NCI-H524 (cell line): ENCODE data around the gene RAB3C.

Source experiments
- DNase-seq, 2 experiments: peaks; one replicate each; lab custom pipeline; 2025; lab: John Stamatoyannopoulos, UW

Gene RAB3C

GRCh38 chr5:58774937-58775336, 192.1 kb downstream of the RAB3C start:
- no peak for DNase-seq

DNA sequence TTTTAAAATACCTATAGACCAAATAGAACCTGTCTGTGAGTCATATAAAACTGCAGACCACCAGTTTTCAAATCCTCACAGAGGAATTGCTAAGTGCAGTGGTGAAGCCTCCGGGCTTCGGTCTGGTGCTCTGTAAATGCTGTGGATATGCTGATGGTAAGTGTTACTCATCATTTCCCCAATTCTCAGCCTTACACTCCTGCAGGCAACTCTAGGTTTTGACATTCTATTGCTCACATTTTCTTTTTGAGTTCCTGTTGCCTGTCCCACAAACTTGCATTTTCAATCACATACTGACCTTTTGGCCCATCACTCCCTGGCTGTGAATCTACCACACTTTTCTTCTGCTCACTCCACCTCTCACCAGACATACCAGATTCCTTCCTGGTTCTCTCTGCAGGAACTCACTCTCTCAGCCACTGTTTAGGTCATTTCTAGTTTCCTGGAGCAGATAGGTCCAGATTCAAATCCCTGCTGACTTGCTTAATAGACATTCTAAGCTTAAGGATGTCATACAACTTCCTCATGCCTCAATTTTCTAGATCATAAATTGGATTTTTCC, 192.9 kb downstream of the RAB3C start:
- no peak for DNase-seq

DNA sequence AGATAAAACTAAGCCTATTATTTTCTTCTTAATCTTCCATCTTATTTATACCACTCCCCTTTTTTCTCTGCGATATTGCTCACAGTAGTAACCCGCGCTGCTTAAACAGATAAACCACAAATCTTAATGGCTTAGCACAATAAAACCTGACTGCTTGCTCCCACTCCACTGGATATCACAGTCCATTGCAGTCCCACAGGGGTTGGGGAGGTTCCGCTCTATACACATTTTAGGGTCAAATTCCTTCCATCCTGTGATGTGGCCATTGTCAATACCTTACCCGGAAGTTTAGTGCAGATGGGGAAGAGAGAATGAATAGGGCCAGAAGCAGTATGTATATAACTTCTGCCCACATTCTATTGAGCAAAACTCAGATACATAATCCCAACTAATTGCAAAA, 193.7 kb downstream of the RAB3C start:
- DNase-seq = no peak

GRCh38 chr5:58778888-58779287, 196.0 kb downstream of the RAB3C start:
- DNase-seq = no peak

DNA sequence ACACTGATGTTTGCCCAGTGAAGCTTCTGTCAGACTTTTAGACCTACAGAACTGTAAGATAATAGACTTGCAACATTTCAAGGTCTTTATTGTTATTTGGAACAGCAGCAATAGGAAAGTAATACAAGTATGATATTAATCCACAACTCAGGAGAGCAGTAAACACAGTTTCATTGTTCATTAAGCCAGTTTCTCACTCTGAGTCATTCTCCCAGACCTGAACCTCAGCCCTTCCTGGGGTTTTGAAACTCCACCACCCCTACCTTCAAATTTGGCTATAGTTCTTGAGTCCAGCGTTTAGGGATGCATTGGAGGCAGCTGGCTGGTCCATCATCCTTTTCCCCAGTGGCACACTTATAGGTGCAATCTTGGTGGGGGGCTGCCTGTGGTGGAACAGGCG, 203.2 kb downstream of the RAB3C start:
- no peak for DNase-seq

GRCh38 chr5:58786711-58787303, 203.9 kb downstream of the RAB3C start:
- no peak for DNase-seq

DNA sequence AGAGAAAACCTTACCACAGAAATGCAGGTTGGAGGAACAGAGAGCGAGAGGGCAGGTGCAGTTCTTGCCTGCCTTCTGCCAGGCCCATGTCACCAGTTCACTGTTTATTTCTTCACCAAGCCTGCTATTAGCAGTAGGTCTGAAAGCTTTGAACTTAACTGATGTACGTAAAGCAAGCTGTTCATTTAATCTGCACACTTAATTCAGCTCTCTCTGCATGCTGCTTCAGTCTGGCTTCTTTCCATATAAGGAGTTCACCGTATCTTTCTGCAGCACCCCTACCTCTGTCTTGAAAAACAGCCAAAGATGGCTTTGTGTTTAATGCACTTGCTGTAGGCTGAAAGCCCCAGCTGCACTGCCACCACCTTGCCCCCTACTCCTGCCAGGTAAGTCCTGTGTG, 205.1 kb downstream of the RAB3C start:
- peak; percentile 72 to 95 for DNase-seq

DNA sequence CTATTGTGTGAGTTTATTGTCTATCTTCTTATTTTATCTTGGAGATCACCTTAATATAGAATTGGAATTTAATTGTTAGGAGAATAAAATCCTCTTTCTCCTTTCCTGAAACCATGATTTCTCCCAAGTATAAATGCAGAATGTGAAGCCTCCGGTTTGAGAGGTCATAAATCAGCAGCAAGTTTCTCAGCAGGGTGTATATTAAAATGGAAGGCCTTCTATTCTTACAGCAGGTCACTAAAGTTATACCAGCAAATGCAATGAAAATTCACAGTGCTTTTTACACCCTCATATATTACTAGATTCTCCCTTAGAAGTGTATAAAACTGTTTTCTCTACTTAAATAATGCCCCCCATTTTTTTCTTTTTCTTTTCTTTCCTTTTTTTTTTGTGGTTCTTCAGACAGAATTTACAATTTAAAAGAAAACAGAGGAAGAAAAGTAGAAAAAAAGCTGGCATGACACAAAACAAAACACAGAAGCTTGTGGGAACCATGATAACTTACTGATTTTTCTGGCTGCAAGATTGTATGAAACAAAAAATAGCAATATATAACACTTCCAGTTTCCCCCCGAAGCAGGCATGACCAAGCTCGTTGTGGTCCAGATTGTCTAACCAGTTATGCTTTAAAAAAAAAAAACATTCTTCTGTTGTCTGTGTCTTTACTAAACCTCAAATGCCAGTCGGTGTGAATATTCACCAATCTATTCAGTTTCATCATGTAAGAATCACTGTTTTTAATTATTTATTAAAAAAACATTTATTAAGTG, 211.2 kb downstream of the RAB3C start:
- no peak for DNase-seq

GRCh38 chr5:58794875-58795274, 212.0 kb downstream of the RAB3C start:
- no peak for DNase-seq

DNA sequence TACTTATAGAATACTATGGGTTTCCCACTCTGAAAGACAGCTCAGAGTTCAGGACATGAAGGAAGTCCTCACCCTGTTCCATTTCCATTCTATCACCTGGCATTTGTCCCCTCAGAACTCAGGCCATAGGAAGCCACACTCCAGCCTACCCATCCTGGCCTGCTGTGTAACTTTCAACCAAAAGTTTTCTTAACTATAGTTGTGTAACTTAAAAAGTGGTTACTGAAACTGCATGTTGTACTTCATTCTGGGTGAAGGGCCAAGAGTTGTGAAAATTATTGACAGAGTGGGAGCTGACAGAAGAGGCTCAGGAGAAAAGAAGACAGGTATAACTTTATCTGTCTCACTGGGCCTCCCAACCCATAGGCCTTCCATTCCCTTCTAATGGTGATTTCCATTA, 212.5 kb downstream of the RAB3C start:
- DNase-seq = no peak

GRCh38 chr5:58797021-58797420, 214.1 kb downstream of the RAB3C start:
- DNase-seq = no peak

GRCh38 chr5:58800356-58800755, 217.5 kb downstream of the RAB3C start:
- no peak for DNase-seq

- no peak for DNase-seq
Observed at GRCh38 chr5:58800861-58801540, 218.1 kb downstream of the RAB3C start.

- DNase-seq = no peak
Observed at GRCh38 chr5:58803056-58803455, 220.2 kb downstream of the RAB3C start.

DNA sequence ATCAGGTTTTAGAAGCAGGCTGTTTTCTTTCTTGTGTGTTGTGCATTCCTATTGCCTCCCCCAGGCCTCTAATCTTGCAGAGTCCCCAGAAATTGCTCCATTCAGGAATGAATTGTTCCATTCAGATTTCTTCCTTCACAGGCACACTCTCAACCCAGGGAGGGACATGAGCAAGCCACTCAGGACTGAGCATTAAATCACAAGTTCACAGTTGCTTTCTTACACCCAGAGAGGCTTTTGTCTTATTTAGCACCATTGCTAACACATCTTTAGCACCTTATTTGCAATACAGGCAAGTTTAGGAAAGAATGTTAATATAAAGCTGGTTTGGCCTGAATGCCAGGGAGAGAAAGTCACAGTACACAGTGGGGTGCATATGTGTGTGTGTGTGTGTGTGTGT, 221.4 kb downstream of the RAB3C start:
- no peak for DNase-seq

- DNase-seq = peak in 1 of 2 experiments; percentile 6
Observed at GRCh38 chr5:58810086-58810485, 227.2 kb downstream of the RAB3C start.

DNA sequence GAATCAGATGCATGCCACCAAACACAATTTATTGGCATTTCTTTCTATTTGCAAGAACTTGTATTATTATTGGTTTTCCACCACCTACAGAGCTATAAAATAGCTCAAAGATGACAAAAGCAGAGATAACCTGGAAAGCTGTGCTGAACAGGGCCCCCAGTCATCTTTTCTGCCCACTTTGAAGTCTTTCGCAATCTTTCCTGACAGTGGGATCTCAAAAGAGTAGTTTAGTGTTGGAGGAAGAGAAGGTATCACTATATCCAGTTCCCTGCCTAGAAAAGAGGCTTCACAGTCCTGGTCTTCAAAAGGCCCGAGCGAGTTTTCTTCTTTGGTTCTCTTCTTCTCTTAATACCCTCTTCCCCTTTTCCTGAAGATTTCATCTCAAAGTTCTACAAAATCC, 231.0 kb downstream of the RAB3C start:
- DNase-seq = no peak

GRCh38 chr5:58816181-58816731, 233.4 kb downstream of the RAB3C start:
- peak; percentile 28 to 74 for DNase-seq

DNA sequence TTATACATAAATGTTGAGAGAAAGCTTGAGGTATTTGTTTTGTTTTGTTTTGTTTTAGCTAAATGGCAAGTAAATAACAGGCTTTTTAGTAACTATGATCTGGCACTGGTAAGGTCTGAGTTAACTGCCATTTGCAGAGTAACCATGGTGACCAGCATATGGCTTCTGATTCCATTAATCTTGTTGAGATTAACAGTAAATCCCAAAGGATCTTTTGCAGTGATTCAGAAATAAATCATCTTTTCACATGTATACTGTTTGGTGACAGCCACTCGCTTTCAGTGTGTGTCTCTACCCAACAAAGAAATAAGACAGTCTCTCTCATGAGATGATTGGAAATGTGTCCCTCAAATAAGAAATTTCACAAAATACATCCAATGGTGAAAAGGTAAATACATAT, 235.6 kb downstream of the RAB3C start:
- DNase-seq = peak; percentile 41 to 82

DNA sequence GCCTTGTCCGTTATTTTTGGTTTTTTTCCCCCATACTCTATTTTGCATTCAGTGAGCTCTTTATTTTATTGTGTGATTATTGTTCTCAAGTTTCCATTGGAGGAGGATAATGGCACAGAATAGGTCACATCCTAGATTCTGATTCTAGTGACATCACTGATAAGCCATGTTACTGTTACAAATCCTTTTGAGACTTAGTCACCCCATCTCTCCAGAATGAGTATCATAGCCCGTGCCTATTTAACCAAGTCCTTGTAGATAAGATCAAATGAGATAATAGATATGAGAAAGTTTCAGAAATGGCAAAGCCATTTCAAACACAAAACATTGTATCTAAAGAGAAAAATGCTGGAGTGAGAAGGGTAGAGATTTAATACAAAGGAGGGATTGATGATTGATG, 242.6 kb downstream of the RAB3C start:
- no peak for DNase-seq

GRCh38 chr5:58825899-58826298, 243.0 kb downstream of the RAB3C start:
- no peak for DNase-seq

GRCh38 chr5:58827463-58827862, 244.6 kb downstream of the RAB3C start:
- DNase-seq = peak; percentile 53 to 57

DNA sequence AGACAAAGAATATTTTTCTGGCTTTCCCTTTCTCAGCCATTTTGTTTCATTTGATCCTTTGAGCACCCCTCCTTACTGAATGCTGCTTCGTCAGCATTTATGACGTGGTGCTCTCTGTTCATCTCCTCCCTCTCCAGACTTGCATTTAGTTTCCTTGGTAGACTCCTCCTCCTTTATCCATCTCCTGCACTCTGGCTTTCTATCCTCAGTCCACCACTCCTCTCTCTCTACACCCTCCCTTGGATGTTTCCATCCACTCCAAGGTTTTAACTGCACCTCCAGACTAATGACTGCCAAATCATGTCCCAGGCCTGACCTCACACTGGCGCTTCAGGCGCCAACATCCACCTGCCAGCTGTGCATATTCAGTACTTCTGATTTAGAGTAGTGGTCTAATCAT, 245.4 kb downstream of the RAB3C start:
- peak; percentile 62 to 80 for DNase-seq
